ENCODE data around the gene STOM. TPM values are rescaled to one million over a fixed set of nuclear protein-coding genes. Genes with fewer than 3 reads are reported as not detected.

Gene STOM
- total RNA-seq, 4 donors from 2014 or later: 60.0 to 89.5 (median 76.3) TPM

GRCh38 chr9:121331992-121332685, 37.9 kb downstream of the STOM start:
- H3K27me3 ChIP-seq: no peaks in the 10 kb centered on the region
- no peak for DNase-seq
- peak overlapping the region; percentile 52 to 89 (median 88) for H3K27ac ChIP-seq
- H3K36me3 ChIP-seq: peaks cover 0 to 56% of the 10 kb centered on the region in 2 donors
- in situ Hi-C loops (cut with MboI; ENCODE audit: low sequenced_read_pairs in 4 of 4): no loop called here
- no peaks in the 10 kb centered on the region for H3K9me3 ChIP-seq
- H3K4me3 ChIP-seq: no peak overlapping the region
- peaks cover 6 to 9% of the 10 kb centered on the region in 2 donors for H3K4me1 ChIP-seq
- intact Hi-C loops (cut with DNase I; ENCODE audit: low total_unique reads): no loop called here
- no peak for TF ChIP-seq POLR2A (IDR thresholded peaks at IDR 0.05)
- peak in 4 of 5 experiments; percentile 19 to 36 (median 30) for TF ChIP-seq CTCF (IDR thresholded peaks at IDR 0.05 in 4 of 5, conservative IDR thresholded peaks at IDR 0.05 in 1 of 5)
- peak in 1 of 2 donors; percentile 20 for ATAC-seq

- in situ Hi-C loops (cut with MboI; ENCODE audit: low sequenced_read_pairs in 4 of 4): no loop called here
- H3K4me1 ChIP-seq: peaks cover 9 to 15% of the 10 kb centered on the region in 2 donors
These were observed 38.5 kb downstream of the STOM start for GRCh38 chr9:121331549-121331948.

GRCh38 chr9:121328876-121329681, 41.0 kb downstream of the STOM start:
- intact Hi-C loops (cut with DNase I; ENCODE audit: low total_unique reads): no loop called here
- H3K4me1 ChIP-seq: peaks cover 25 to 33% of the 10 kb centered on the region in 2 donors
- no peaks in the 10 kb centered on the region for H3K9me3 ChIP-seq
- no peaks in the 10 kb centered on the region for H3K27me3 ChIP-seq
- no peak for TF ChIP-seq POLR2A (IDR thresholded peaks at IDR 0.05)
- TF ChIP-seq CTCF (IDR thresholded peaks at IDR 0.05 in 4 of 5, conservative IDR thresholded peaks at IDR 0.05 in 1 of 5): no peak
- no peak overlapping the region for H3K4me3 ChIP-seq
- no peak for ATAC-seq
- H3K36me3 ChIP-seq: peaks cover 0 to 76% of the 10 kb centered on the region in 2 donors
- in situ Hi-C loops (cut with MboI; ENCODE audit: low sequenced_read_pairs in 4 of 4): loop anchor here in 3 of 4 donors (5.0 to 10.0 kb wide), 2 partner anchors 46 to 68 kb away; partner anchors contain the start of gene STOM (in 2 of the 3)
- no peak for DNase-seq
- H3K27ac ChIP-seq: peak overlapping the region; percentile 88 to 91 (median 88)

More at GRCh38 chr9:121331549-121331948, 38.5 kb downstream of the STOM start:
- H3K36me3 ChIP-seq: peaks cover 0 to 60% of the 10 kb centered on the region in 2 donors
- H3K4me3 ChIP-seq: no peak overlapping the region
- intact Hi-C loops (cut with DNase I; ENCODE audit: low total_unique reads): no loop called here
- no peak for ATAC-seq
- DNase-seq: no peak
- peak overlapping the region; percentile 52 to 89 (median 88) for H3K27ac ChIP-seq
- TF ChIP-seq POLR2A (IDR thresholded peaks at IDR 0.05) (no peak), CTCF (IDR thresholded peaks at IDR 0.05 in 4 of 5, conservative IDR thresholded peaks at IDR 0.05 in 1 of 5) (no peak)
- no peaks in the 10 kb centered on the region for H3K27me3 ChIP-seq
- H3K9me3 ChIP-seq: no peaks in the 10 kb centered on the region

- peaks cover 0 to 82% of the 10 kb centered on the region in 2 donors for H3K36me3 ChIP-seq
- in situ Hi-C loops (cut with MboI; ENCODE audit: low sequenced_read_pairs in 4 of 4) (loop anchor here in 3 of 4 donors (5.0 to 10.0 kb wide), 2 partner anchors 46 to 69 kb away; partner anchors contain the start of gene STOM (in 2 of the 3)), intact Hi-C loops (cut with DNase I; ENCODE audit: low total_unique reads) (no loop called here)
- ATAC-seq (no peak), DNase-seq (no peak)
- peaks cover 26 to 35% of the 10 kb centered on the region in 2 donors for H3K4me1 ChIP-seq
- H3K27me3 ChIP-seq: no peaks in the 10 kb centered on the region
- peak overlapping the region; percentile 88 to 91 (median 88) for H3K27ac ChIP-seq
- H3K4me3 ChIP-seq: no peak overlapping the region
- no peak for TF ChIP-seq POLR2A (IDR thresholded peaks at IDR 0.05)
- TF ChIP-seq CTCF (IDR thresholded peaks at IDR 0.05 in 4 of 5, conservative IDR thresholded peaks at IDR 0.05 in 1 of 5): no peak
- no peaks in the 10 kb centered on the region for H3K9me3 ChIP-seq
These were observed 41.6 kb downstream of the STOM start for GRCh38 chr9:121328476-121328875.
